PFSK-1 (cell line): ENCODE data around the gene CTBP2.

ENCODE experiments used
- FOXP2 ChIP-seq: optimal IDR thresholded peaks from 2 replicates; pipeline ENCODE3; 2011; ENCODE audit warnings: borderline replicate concordance, control low read depth, inconsistent platforms; ENCODE audit not compliant: insufficient read depth; ENCODE audit errors: extremely low read length, extremely low read depth
- POLR2AphosphoS5 ChIP-seq: IDR thresholded peaks from 2 replicates; pipeline ENCODE4 v1.6.1; 2012; ENCODE audit warnings: low read depth, mild to moderate bottlenecking, control low read depth, low read length, moderate library complexity
- REST ChIP-seq, 2 experiments: IDR thresholded peaks; 2 replicates each; pipeline versions ENCODE4 v1.6.1 to v1.8.0; 2011 to 2012; ENCODE audit warnings: low read depth in 2 of 2, low read length in 2 of 2, control low read depth in 1 of 2, inconsistent platforms in 1 of 2, mild to moderate bottlenecking in 1 of 2, moderate library complexity in 1 of 2; ENCODE audit not compliant: insufficient read depth in 1 of 2
- SIN3A ChIP-seq: IDR thresholded peaks from 2 replicates; pipeline ENCODE4 v1.6.1; 2012; ENCODE audit warnings: mild to moderate bottlenecking, low read length, moderate library complexity, borderline replicate concordance; ENCODE audit not compliant: insufficient read depth
- TAF1 ChIP-seq: IDR thresholded peaks from 2 replicates; pipeline ENCODE4 v1.6.1; 2012; ENCODE audit warnings: low read length, control low read depth, borderline replicate concordance; ENCODE audit not compliant: insufficient read depth

Gene CTBP2

GRCh38 chr10:124975977-124976514, 184.3 kb downstream of the CTBP2 start:
- TF ChIP-seq TAF1 (no peak), REST (IDR thresholded peaks at IDR 0.05; ENCODE audit: insufficient read depth in 1 of 2, low read depth in 2 of 2, low read length in 2 of 2) (no peak), POLR2AphosphoS5 (no peak), SIN3A (no peak), FOXP2 (no peak)

GRCh38 chr10:124974131-124974530, 186.2 kb downstream of the CTBP2 start:
- no peak for TF ChIP-seq TAF1

DNA sequence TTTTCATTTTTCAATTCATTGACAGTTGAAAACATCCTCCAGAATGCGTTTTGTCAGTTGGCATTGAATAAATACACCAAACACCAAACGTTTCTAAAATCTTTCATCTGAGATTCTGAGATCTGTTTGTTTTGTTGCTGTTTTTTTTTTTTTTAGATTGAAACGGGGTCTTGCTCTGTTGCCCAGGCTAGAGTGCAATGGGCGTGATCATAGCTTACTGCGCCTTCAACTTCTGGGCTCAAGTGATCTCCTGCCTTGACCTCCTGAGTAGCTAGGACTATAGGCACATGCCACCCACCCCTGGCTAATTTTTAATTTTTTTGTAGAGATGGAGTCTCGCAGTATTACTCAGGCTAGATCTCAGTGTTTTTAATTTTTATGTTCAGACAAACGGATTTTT, 187.7 kb downstream of the CTBP2 start:
- TF ChIP-seq FOXP2 = no peak
- TF ChIP-seq REST (IDR thresholded peaks at IDR 0.05; ENCODE audit: insufficient read depth in 1 of 2, low read depth in 2 of 2, low read length in 2 of 2) = no peak
- no peak for TF ChIP-seq SIN3A
- TF ChIP-seq POLR2AphosphoS5 = no peak
- no peak for TF ChIP-seq TAF1

DNA sequence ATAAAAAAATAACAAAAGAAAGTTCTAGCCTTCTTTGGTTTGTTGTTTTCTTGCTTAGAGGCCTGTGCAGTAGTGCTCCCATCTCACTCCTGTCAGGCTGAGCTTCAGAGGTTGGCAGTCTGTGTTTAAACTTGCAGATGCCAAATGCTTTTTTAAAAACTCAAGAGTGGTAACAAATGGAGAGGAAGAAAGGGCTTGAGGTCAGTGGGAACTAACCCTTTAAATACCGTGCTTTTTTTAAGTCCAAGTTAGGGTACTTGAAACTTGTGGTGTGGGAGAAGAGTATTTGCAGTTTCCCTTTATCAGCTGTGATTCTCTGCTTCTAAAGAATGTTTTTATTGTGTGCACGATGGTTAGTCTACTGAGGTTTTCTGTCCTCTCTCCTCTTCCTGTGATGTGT, 189.1 kb downstream of the CTBP2 start:
- no peak for TF ChIP-seq REST (IDR thresholded peaks at IDR 0.05; ENCODE audit: insufficient read depth in 1 of 2, low read depth in 2 of 2, low read length in 2 of 2)
- TF ChIP-seq FOXP2 = no peak
- no peak for TF ChIP-seq SIN3A
- TF ChIP-seq TAF1 = no peak
- TF ChIP-seq POLR2AphosphoS5 = no peak

- no peak for TF ChIP-seq FOXP2
- TF ChIP-seq TAF1 = no peak
- no peak for TF ChIP-seq REST (IDR thresholded peaks at IDR 0.05; ENCODE audit: insufficient read depth in 1 of 2, low read depth in 2 of 2, low read length in 2 of 2)
- no peak for TF ChIP-seq POLR2AphosphoS5
- TF ChIP-seq SIN3A = no peak
Measured at GRCh38 chr10:124967255-124967654, 193.1 kb downstream of the CTBP2 start.
